ENCODE results near the gene CFAP52.
A peak's percentile ranks its signal among the peaks of the same experiment; 100 is the strongest.
"Not testable (repeated sequence)": the region's sequence is repeated elsewhere in the genome, so short reads cannot be mapped to it uniquely, and the experiment has no call there.

CFAP52 gene

GRCh38 chr17:9571201-9571600 is 5.2 kb upstream of the CFAP52 start:
- DNase-seq = no peak

GRCh38 chr17:9575381-9576101 is 901 bp upstream of the CFAP52 start, which contains the start of gene STX8:
Gene STX8, minus strand, starts transcription at chr17:9575820. Its CDS starts 12 bp downstream, at chr17:9575808.
- peak; percentile 36 for DNase-seq

- no peak for DNase-seq
These were observed 899 bp downstream of the CFAP52 start for GRCh38 chr17:9577373-9577709.

GRCh38 chr17:9587969-9588656 is 11.7 kb downstream of the CFAP52 start:
- no peak for DNase-seq

- DNase-seq = no peak
These were observed 17.6 kb downstream of the CFAP52 start for GRCh38 chr17:9594065-9594464.

GRCh38 chr17:9597638-9598037 is 21.2 kb downstream of the CFAP52 start:
- not testable (repeated sequence) for DNase-seq

GRCh38 chr17:9598661-9599060 is 22.2 kb downstream of the CFAP52 start:
- DNase-seq = no peak

- not testable (repeated sequence) for DNase-seq
These were observed 28.1 kb downstream of the CFAP52 start for GRCh38 chr17:9604583-9604982.

- no peak for DNase-seq
These were observed 30.0 kb downstream of the CFAP52 start for GRCh38 chr17:9606453-9606852.

GRCh38 chr17:9607058-9607457 is 30.6 kb downstream of the CFAP52 start:
- DNase-seq = not testable (repeated sequence)

- DNase-seq = no peak
These were observed 35.1 kb downstream of the CFAP52 start for GRCh38 chr17:9611557-9611956.

GRCh38 chr17:9612006-9612405 is 35.6 kb downstream of the CFAP52 start:
- DNase-seq = no peak

GRCh38 chr17:9615486-9615885 is 39.0 kb downstream of the CFAP52 start:
- DNase-seq = no peak

GRCh38 chr17:9622961-9623360 is 46.5 kb downstream of the CFAP52 start:
- no peak for DNase-seq

- no peak for DNase-seq
These were observed 52.1 kb downstream of the CFAP52 start for GRCh38 chr17:9628509-9628908.

GRCh38 chr17:9632741-9633140 is 56.3 kb downstream of the CFAP52 start:
- DNase-seq = no peak

GRCh38 chr17:9635340-9635739 is 58.9 kb downstream of the CFAP52 start:
- DNase-seq = no peak

GRCh38 chr17:9636501-9636900 is 60.1 kb downstream of the CFAP52 start:
- no peak for DNase-seq

- DNase-seq = not testable (repeated sequence)
These were observed 63.9 kb downstream of the CFAP52 start for GRCh38 chr17:9640388-9640787.

GRCh38 chr17:9643611-9644010 is 67.2 kb downstream of the CFAP52 start:
- no peak for DNase-seq

GRCh38 chr17:9644910-9645751 is 68.7 kb downstream of the CFAP52 start, which contains the start of gene USP43:
Gene USP43, plus strand, starts transcription at chr17:9645517. Its CDS starts 116 bp downstream, at chr17:9645633.
- DNase-seq = no peak

GRCh38 chr17:9645851-9646545 is 69.6 kb downstream of the CFAP52 start:
- no peak for DNase-seq

- no peak for DNase-seq
These were observed 70.1 kb downstream of the CFAP52 start for GRCh38 chr17:9646546-9646885.
